ENCODE data around the gene CDK10.
"Not testable (repeated sequence)": the region's sequence is repeated elsewhere in the genome, so short reads cannot be mapped to it uniquely, and the experiment has no call there.

Gene CDK10

GRCh38 chr16:89688395-89688794 lies 1.9 kb downstream of the CDK10 start:
- Histone ChIP-seq H3K4me1 (peaks cover 48% of the 10 kb centered on the region), H3K9me3 (peaks cover 24% of the 10 kb centered on the region), H3K36me3 (peaks cover 71% of the 10 kb centered on the region), H4K20me1 (peaks cover 4% of the 10 kb centered on the region; the same call in 1 of the 2 replicates), H3K4me2 (peak overlapping the region; percentile 92; the same call in 1 of the 2 replicates), H3K9ac (no peak overlapping the region), H3K4me3 (no peak overlapping the region), H3K27ac (no peak overlapping the region), H3K27me3 (no peaks in the 10 kb centered on the region)
- no peak for TF ChIP-seq Cebpa-rat (IDR thresholded peaks at IDR 0.05)

DNA sequence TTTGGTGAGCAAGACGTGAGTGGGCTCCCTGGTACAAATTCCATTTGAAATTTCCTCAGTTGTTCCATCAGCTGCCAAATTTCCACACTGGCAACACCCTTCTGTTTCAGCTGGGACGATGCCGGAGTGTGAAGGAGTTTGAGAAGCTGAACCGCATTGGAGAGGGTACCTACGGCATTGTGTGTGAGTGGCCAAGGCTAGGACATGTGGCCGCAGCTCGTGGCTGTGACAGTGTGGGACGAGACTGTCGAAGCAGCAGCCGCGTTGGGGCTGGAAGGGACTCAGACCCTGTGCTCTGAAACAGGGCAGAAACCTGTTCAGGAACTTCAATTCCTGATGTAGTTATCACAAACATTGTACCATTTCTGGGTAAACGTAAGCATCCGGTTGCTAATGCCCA lies 2.7 kb downstream of the CDK10 start:
- peaks cover 73% of the 10 kb centered on the region for H3K36me3 ChIP-seq
- TF ChIP-seq Cebpa-rat (IDR thresholded peaks at IDR 0.05): no peak
- H3K4me1 ChIP-seq: peaks cover 55% of the 10 kb centered on the region
- H3K4me3 ChIP-seq: no peak overlapping the region
- H3K9ac ChIP-seq: no peak overlapping the region
- H4K20me1 ChIP-seq: peaks cover 8% of the 10 kb centered on the region; the same call in 1 of the 2 replicates
- peaks cover 19% of the 10 kb centered on the region for H3K9me3 ChIP-seq
- H3K4me2 ChIP-seq: peak overlapping the region; percentile 92; the same call in 1 of the 2 replicates
- H3K27ac ChIP-seq: no peak overlapping the region
- H3K27me3 ChIP-seq: no peaks in the 10 kb centered on the region

GRCh38 chr16:89689621-89690020 lies 3.1 kb downstream of the CDK10 start:
- Histone ChIP-seq H3K4me1 (peaks cover 60% of the 10 kb centered on the region), H3K36me3 (peaks cover 73% of the 10 kb centered on the region), H4K20me1 (peaks cover 12% of the 10 kb centered on the region; the same call in 1 of the 2 replicates), H3K9me3 (peaks cover 14% of the 10 kb centered on the region)
- H3K4me3 ChIP-seq, H3K4me2 ChIP-seq, H3K27ac ChIP-seq, H3K9ac ChIP-seq, H3K27me3 ChIP-seq: not testable (repeated sequence)

DNA sequence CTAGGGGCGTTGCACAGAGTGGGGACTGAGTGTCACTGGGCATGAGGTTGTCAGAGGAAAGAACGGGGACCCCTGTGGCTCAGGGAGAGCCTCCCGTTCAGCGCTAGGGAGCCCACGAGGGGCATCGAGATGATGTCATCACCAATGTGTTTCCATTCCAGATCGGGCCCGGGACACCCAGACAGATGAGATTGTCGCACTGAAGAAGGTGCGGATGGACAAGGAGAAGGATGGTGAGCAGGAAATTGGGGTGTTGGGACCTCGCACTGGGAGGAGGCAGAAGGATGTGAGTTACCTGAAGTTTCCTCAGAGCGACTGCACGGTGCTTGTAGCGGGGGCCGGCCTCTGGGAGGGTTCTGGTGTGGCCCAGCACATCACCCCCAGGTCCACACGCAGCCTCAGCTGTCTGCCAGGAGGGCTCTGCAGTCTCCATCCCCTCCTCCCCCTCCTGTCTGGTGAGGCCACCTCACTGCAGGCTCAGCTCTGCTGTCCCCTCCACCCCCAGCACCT lies 4.0 kb downstream of the CDK10 start:
- H3K36me3 ChIP-seq: peaks cover 72% of the 10 kb centered on the region
- H3K4me3 ChIP-seq: no peak overlapping the region
- H3K4me2 ChIP-seq: no peak overlapping the region
- H3K27me3 ChIP-seq: no peaks in the 10 kb centered on the region
- no peak for TF ChIP-seq Cebpa-rat (IDR thresholded peaks at IDR 0.05)
- peaks cover 17% of the 10 kb centered on the region for H4K20me1 ChIP-seq
- H3K9me3 ChIP-seq: peaks cover 6% of the 10 kb centered on the region
- H3K27ac ChIP-seq: no peak overlapping the region
- H3K4me1 ChIP-seq: peaks cover 66% of the 10 kb centered on the region
- no peak overlapping the region for H3K9ac ChIP-seq

- peak overlapping the region; percentile 46; the same call in 1 of the 2 replicates for H3K27ac ChIP-seq
- H3K27me3 ChIP-seq: no peaks in the 10 kb centered on the region
- peak overlapping the region; percentile 42; the same call in 1 of the 2 replicates for H3K9ac ChIP-seq
- peaks cover 27% of the 10 kb centered on the region for H4K20me1 ChIP-seq
- H3K9me3 ChIP-seq: no peaks in the 10 kb centered on the region
- H3K4me1 ChIP-seq: peaks cover 76% of the 10 kb centered on the region
- H3K36me3 ChIP-seq: peaks cover 72% of the 10 kb centered on the region
- H3K4me2 ChIP-seq: peak overlapping the region; percentile 63
- no peak for TF ChIP-seq Cebpa-rat (IDR thresholded peaks at IDR 0.05)
- no peak overlapping the region for H3K4me3 ChIP-seq
These were observed 4.9 kb downstream of the CDK10 start for GRCh38 chr16:89691231-89691985.

DNA sequence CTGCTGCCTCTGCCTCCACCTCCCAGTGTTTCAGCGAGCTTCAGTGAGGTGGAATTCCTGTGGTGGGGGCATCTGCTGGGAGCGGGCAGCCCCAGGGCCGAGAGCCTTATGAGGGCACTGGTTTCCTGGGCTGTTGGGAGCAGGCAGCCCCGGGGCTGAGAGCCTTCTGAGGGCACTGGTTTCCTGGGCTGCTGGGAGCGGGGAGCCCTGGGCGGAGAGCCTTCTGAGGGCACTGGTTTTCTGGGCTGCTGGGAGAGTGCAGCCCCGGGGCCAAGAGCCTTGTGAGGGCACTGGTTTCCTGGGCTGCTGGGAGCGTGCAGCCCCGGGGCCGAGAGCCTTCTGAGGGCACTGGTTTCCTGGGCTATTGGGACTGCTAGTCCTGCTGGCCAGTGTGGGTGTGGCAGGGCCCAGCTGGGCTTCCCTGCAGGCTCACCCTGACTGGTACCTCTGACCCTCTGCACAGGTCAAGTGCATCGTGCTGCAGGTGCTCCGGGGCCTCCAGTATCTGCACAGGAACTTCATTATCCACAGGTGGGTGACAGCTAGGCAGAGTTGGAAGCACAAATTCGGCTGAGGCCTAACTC lies 5.6 kb downstream of the CDK10 start:
- peak overlapping the region; percentile 42; the same call in 1 of the 2 replicates for H3K9ac ChIP-seq
- H3K4me1 ChIP-seq: peaks cover 82% of the 10 kb centered on the region
- H3K9me3 ChIP-seq: no peaks in the 10 kb centered on the region
- H3K27me3 ChIP-seq: no peaks in the 10 kb centered on the region
- peaks cover 33% of the 10 kb centered on the region for H4K20me1 ChIP-seq
- H3K4me3 ChIP-seq: no peak overlapping the region
- no peak for TF ChIP-seq Cebpa-rat (IDR thresholded peaks at IDR 0.05)
- H3K36me3 ChIP-seq: peaks cover 77% of the 10 kb centered on the region
- peak overlapping the region; percentile 46 for H3K27ac ChIP-seq
- peak overlapping the region; percentile 63 for H3K4me2 ChIP-seq

DNA sequence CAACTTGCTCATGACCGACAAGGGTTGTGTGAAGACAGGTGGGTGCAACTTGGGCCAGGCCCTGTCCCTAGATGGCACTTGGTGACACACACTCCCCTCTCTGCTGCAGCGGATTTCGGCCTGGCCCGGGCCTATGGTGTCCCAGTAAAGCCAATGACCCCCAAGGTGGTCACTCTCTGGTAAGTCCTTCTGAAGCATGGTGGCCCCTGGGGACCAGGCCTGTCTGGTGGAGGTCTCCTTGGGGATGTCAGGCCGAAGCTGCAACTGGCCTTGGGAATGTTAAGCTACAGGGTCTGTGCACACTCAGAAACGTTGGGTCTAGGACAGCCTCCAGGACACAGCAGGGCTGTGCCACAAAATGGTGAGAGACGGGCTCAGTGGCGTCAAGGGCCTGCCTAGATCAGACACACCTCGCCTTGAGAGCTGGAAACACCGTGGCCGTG lies 6.8 kb downstream of the CDK10 start:
- no peaks in the 10 kb centered on the region for H3K27me3 ChIP-seq
- peaks cover 46% of the 10 kb centered on the region for H4K20me1 ChIP-seq
- peak overlapping the region; percentile 61 for H3K4me2 ChIP-seq
- no peak overlapping the region for H3K4me3 ChIP-seq
- H3K36me3 ChIP-seq: peaks cover 87% of the 10 kb centered on the region
- peaks cover 80% of the 10 kb centered on the region for H3K4me1 ChIP-seq
- H3K9ac ChIP-seq: peak overlapping the region; percentile 70; the same call in 1 of the 2 replicates
- no peaks in the 10 kb centered on the region for H3K9me3 ChIP-seq
- TF ChIP-seq Cebpa-rat (IDR thresholded peaks at IDR 0.05): no peak
- H3K27ac ChIP-seq: no peak overlapping the region

DNA sequence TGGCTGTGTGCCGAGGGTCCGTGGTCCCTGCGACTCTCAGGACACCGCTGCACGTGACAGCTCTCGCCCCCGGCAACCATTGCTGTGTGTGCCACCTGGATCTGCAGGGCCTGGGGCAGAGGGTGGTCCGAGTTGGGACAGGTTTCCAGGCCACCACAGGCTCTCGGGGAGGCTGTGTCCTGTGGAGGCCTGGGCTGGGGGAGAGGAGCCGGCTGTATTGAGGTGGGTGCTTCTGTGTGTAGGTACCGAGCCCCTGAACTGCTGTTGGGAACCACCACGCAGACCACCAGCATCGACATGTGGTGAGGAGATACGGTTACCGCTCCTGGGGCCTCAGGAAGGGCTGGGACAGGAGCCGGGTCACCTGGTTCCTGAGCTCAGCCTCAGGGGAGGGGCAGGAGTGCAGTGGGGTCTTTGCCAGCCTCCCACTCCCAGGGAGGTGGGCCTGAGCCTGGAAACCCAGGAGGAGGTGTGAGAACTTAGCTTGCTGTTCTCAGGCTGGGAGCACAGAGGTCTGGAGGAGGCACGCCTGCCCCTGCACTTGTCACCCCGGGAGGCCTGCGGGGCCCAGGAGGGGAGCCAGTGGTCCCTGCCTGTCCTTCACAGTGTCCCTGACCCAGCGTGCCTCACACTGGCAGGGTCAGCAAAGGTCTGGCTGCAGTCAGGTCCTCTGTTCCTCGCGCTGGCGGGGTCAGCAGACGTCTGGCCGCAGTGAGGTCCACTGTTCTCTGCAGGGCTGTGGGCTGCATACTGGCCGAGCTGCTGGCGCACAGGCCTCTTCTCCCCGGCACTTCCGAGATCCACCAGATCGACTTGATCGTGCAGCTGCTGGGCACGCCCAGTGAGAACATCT lies 7.7 kb downstream of the CDK10 start:
- Histone ChIP-seq H4K20me1 (peaks cover 50% of the 10 kb centered on the region), H3K4me3 (no peak overlapping the region), H3K4me1 (peaks cover 72% of the 10 kb centered on the region), H3K4me2 (peak overlapping the region; percentile 61), H3K9me3 (no peaks in the 10 kb centered on the region), H3K9ac (peak overlapping the region; percentile 70), H3K27ac (peak overlapping the region; percentile 43), H3K36me3 (peaks cover 83% of the 10 kb centered on the region), H3K27me3 (no peaks in the 10 kb centered on the region)
- TF ChIP-seq Cebpa-rat (IDR thresholded peaks at IDR 0.05): no peak

DNA sequence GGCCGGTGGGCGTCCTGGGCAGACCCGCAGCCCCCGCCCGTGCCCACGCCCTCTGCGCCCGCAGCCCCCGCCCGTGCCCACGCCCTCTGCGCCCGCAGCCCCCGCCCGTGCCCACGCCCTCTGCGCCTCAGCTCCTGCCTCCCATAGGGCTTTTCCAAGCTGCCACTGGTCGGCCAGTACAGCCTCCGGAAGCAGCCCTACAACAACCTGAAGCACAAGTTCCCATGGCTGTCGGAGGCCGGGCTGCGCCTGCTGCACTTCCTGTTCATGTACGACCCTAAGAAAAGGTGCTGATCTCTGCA lies 8.2 kb downstream of the CDK10 start:
- not testable (repeated sequence) for H3K9ac ChIP-seq, H3K4me3 ChIP-seq, H3K27me3 ChIP-seq, H3K27ac ChIP-seq, H3K4me2 ChIP-seq, H3K9me3 ChIP-seq
- H3K4me1 ChIP-seq: peaks cover 74% of the 10 kb centered on the region
- peaks cover 77% of the 10 kb centered on the region for H3K36me3 ChIP-seq
- H4K20me1 ChIP-seq: peaks cover 54% of the 10 kb centered on the region

Data from BLaER1 (cell line).